Erythroblast (primary cell): ENCODE results near the gene JPT2.

Experiments used
- GATA1 ChIP-seq: IDR thresholded peaks from 2 replicates; pipeline ENCODE4 v1.6.1; 2011; ENCODE audit warnings: low read depth, mild to moderate bottlenecking, control low read depth, low read length, moderate library complexity
- POLR2A ChIP-seq: IDR thresholded peaks from 2 replicates; pipeline ENCODE4 v1.6.1; 2011; ENCODE audit warnings: mild to moderate bottlenecking, low read length

- TF ChIP-seq POLR2A (no peak), GATA1 (no peak)
These were observed 30.1 kb downstream of the JPT2 start for GRCh38 chr16:1708083-1708767.
